GM12873 (cell line): ENCODE measurements around the gene ROR1.
A peak's percentile ranks its signal among the peaks of the same experiment; 100 is the strongest.

Experiments used
- TF ChIP-seq, protein P1 (sequence below): IDR thresholded peaks from 2 replicates; pipeline ENCODE4 v1.5.1; 2012; ENCODE audit warnings: low read depth, mild to moderate bottlenecking, moderate library complexity, low read length, control low read depth; ENCODE audit not compliant: insufficient read depth; ENCODE audit errors: missing control alignments

ROR1 gene

DNA sequence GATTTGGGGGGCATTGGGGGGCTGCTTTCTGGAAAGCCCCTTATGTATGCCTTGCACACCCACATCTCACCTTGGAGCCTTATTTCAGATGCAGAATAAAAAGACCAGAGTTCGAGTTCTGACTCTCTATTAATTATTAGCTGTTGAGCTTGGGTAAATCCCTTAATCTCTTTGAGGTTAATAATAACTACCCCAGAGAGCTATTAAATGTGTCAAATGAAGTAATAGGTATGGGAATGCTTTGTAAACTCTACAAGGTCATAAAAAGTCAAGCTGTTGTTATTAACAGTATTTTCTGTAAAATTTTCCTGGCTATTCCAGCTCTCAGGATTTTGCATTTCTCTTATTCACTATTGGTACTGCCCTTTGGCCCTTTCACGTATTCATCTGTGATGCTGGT is 122.9 kb downstream of the ROR1 start:
- TF ChIP-seq, protein P1, sequence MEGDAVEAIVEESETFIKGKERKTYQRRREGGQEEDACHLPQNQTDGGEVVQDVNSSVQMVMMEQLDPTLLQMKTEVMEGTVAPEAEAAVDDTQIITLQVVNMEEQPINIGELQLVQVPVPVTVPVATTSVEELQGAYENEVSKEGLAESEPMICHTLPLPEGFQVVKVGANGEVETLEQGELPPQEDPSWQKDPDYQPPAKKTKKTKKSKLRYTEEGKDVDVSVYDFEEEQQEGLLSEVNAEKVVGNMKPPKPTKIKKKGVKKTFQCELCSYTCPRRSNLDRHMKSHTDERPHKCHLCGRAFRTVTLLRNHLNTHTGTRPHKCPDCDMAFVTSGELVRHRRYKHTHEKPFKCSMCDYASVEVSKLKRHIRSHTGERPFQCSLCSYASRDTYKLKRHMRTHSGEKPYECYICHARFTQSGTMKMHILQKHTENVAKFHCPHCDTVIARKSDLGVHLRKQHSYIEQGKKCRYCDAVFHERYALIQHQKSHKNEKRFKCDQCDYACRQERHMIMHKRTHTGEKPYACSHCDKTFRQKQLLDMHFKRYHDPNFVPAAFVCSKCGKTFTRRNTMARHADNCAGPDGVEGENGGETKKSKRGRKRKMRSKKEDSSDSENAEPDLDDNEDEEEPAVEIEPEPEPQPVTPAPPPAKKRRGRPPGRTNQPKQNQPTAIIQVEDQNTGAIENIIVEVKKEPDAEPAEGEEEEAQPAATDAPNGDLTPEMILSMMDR = no peak

DNA sequence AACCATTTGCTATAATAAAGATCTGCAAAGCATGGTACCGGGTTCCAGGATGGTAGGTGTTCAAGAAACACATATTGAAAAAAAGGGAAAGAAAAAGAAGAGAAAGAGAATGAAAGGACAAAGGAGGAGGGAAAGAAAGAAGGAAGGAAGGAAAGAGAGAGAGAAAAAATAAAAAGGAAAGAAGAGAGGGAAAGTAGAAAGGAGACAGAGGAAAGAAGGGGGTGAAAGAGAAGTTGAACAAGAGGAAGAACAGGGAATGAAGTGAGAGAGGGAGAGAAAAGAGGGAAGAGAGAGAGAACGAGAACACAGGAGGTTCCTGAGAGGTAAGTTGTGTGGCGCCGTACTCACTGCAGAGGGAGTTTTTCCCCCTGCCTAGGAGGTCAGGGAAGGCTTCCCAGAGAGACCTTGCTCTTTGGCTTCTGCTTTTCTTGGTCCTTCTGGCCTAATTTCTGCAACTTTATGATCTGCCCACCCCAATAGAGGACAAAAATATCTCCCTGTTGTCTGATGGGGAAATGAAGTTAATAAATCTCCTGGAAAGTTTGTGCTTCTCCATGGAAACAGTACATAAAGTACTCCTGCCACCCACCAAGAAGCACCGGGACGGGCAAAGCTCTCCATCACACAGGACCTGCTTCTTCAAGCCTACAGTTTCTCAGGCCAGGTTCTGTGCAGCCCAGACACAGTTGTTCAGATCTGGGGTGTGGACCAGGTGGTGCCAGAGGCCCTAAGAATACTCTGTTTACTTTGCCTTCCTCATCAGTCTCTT is 124.8 kb downstream of the ROR1 start:
- TF ChIP-seq, protein P1 = no peak

DNA sequence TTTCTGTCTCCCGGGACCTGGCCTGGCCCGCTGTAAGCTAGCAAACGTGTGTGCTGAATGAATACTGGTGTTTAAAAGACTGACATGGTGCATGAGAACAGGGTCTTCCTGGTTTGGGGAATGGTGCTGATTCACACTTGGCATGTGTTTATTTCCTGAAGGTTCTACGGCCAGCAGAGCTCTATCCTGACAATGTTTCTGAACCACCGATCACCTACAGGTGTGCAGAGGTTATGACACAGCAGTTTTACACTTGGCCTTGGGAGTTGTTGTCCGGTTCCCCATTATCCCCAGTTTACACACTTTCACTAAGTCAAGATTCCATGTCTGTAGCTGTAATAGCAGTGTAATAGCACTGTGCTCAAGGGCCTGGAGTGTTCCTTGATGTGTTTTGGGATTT is 127.3 kb downstream of the ROR1 start:
- TF ChIP-seq, protein P1 = peak; percentile 13

DNA sequence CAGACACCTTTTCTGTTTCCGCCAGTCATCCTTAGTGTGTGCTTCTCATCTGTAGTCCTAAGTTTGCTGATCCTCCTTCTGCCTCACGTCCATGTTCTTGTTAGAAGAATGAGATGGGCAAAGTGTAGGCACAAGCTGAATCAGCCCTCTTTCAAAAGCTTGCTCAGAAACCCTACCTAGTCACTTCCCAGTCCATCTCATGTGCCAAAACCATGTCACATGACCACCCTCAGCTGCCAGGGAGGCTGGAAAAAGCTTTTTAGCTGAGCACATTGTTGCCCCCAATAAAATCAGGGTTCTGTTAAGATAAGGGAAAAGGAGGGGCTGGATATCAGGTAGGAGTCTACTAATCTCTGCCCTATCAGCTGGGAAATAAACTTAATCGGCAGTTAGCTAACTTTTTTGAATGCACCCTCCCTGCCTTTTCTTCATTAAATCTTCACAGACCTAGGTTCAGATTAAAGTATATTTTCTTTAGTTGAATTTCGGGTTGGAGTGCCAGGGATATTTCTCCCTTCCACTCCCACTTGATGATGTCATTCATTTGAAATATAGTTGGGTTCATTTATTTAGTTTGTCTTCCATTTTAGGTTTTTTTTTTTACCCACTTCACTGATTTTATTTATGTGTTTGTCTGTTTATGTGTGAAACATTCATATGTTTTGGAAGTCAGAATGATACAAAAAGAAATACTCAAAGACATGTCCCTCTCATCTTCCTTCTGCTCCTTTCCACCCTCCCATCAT is 129.2 kb downstream of the ROR1 start:
- TF ChIP-seq, protein P1 = no peak

DNA sequence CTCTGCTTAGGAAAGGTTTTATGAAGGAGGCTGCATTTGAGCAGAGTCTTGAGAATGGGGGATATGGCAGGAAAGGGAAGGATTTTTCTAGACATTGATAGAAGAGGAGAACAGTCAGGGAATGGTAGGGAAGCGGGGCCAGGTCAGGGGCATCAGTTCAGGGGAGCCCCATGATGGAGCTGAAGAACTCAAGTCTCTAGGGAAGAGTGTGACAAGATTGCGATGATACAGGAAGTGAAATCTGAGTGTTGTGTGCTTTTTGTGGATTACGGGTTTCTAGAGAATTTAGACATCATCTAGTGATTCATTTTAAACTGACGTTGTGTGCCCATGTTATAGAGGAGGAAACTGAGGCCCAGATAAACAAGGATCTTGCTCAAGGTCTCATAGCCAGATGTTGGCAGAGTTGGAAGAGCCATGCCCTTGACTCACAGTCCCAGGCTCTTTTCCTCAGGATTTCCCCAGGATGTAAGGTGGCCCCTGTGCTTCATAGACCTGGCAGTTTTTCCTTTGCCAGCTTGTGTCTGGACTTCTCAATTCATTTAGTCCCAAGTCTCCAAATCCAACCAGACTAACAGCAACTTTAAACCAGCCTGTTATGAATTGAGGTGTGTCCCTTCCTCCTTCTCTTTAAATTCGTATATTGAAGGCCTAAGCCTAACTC is 130.3 kb downstream of the ROR1 start:
- TF ChIP-seq, protein P1 = no peak

DNA sequence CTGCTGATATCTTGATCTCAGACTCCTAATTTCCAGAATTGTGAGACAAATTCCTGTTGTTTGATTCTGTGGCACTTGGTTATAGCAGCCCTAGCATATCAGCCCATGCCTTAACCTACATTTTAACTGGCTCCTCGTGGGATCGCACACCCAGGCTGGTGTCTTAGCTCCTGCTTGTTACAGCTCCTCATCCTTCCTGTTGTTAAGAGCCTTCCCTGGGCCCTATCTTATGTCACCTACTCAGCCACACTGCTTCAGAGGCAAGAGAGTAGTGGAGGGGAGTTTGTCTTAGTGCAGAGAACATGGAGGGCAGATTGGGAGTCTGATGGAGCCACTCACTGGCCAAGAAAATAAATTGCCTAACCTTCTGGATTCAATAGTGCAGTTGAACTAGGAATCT is 131.0 kb downstream of the ROR1 start:
- TF ChIP-seq, protein P1 = no peak
